Measurements from ENCODE around the gene SLC9A9.

DNA sequence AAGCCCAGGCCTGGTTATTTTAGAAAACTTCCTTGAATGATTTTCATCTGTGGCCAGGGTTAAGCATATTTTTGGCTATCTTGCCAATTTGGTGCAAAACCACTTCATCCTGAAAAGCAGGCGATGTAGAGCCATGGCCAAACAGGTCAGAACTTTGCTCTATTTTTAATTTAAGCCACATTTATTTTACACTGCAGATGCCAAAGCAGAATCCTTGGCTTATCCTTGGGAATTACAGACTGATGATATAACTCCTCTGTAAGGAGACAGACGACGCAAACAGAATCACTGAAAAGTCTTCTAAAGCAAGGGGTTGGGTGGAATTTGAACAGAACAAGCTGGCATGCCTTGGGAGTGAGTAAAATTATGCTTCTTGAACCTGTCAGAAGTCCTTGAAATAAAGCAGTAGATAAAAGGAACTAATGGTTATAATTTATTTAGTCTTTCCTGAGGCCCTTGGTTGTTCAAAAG, 606.8 kb downstream of the SLC9A9 start:
- TF ChIP-seq, protein P1, sequence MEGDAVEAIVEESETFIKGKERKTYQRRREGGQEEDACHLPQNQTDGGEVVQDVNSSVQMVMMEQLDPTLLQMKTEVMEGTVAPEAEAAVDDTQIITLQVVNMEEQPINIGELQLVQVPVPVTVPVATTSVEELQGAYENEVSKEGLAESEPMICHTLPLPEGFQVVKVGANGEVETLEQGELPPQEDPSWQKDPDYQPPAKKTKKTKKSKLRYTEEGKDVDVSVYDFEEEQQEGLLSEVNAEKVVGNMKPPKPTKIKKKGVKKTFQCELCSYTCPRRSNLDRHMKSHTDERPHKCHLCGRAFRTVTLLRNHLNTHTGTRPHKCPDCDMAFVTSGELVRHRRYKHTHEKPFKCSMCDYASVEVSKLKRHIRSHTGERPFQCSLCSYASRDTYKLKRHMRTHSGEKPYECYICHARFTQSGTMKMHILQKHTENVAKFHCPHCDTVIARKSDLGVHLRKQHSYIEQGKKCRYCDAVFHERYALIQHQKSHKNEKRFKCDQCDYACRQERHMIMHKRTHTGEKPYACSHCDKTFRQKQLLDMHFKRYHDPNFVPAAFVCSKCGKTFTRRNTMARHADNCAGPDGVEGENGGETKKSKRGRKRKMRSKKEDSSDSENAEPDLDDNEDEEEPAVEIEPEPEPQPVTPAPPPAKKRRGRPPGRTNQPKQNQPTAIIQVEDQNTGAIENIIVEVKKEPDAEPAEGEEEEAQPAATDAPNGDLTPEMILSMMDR (IDR thresholded peaks at IDR 0.05), result no peak
- no peak for TF ChIP-seq POLR2A (IDR thresholded peaks at IDR 0.05)

Data from thyroid gland (tissue), 4 donors.